Measurements from ENCODE around the gene SUN1. TPM values are rescaled to one million over a fixed set of nuclear protein-coding genes. Genes with fewer than 3 reads are reported as not detected.

SUN1 gene
- total RNA-seq, 4 donors from 2014 or later: 139 to 624 (median 446) TPM

DNA sequence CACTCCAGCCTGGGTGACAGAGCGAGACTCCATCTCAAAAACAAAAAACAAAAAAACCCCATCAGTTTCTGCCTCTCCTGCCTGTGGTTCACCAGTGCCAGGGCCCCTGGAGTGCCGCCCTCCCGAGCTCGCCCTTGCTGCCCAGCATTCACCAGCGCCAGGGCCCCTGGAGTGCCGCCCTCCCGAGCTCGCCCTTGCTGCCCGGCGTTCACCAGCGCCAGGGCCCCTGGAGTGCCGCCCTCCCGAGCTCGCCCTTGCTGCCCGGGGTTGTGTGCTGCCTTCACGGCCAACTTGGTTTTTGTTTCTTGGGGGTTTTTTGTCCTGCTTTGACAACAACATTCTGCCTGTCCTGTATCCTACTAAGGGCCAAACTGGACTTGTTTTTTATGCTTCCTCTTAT is 30.8 kb downstream of the SUN1 start:
- H3K27ac ChIP-seq: no peak overlapping the region
- H3K4me3 ChIP-seq: no peak overlapping the region
- DNase-seq: no peak
- intact Hi-C loops (cut with DNase I; ENCODE audit: low total_unique reads): no loop called here
- no peaks in the 10 kb centered on the region for H3K27me3 ChIP-seq
- no peaks in the 10 kb centered on the region for H3K9me3 ChIP-seq
- H3K4me1 ChIP-seq: peaks cover 11 to 12% of the 10 kb centered on the region in 2 donors
- no peaks in the 10 kb centered on the region for H3K36me3 ChIP-seq
- TF ChIP-seq POLR2A (IDR thresholded peaks at IDR 0.05): no peak
- TF ChIP-seq, protein P1, sequence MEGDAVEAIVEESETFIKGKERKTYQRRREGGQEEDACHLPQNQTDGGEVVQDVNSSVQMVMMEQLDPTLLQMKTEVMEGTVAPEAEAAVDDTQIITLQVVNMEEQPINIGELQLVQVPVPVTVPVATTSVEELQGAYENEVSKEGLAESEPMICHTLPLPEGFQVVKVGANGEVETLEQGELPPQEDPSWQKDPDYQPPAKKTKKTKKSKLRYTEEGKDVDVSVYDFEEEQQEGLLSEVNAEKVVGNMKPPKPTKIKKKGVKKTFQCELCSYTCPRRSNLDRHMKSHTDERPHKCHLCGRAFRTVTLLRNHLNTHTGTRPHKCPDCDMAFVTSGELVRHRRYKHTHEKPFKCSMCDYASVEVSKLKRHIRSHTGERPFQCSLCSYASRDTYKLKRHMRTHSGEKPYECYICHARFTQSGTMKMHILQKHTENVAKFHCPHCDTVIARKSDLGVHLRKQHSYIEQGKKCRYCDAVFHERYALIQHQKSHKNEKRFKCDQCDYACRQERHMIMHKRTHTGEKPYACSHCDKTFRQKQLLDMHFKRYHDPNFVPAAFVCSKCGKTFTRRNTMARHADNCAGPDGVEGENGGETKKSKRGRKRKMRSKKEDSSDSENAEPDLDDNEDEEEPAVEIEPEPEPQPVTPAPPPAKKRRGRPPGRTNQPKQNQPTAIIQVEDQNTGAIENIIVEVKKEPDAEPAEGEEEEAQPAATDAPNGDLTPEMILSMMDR (IDR thresholded peaks at IDR 0.05): no peak

DNA sequence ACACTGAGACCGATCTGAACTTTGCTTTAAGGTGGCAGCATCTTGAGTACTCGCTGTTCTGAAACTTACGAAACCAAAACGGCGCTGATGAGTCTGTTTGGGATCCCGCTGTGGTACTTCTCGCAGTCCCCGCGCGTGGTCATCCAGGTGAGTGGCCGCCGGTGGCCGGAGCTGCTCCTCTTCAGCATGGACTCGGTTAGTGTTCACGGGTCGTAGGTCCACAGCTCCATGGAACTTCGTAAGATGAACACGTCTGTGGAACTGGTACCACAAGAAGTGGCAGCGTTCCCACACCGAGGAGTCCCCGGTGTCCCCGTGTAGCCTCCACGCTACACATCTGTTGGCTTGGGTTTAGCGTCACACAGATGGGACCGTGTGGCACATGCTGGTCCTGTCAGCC is 33.6 kb downstream of the SUN1 start:
- Histone ChIP-seq H3K36me3 (no peaks in the 10 kb centered on the region), H3K4me3 (no peak overlapping the region), H3K27ac (peak overlapping the region; percentile 69 to 96), H3K27me3 (no peaks in the 10 kb centered on the region), H3K9me3 (no peaks in the 10 kb centered on the region), H3K4me1 (peaks cover 11 to 13% of the 10 kb centered on the region in 2 donors)
- intact Hi-C loops (cut with DNase I; ENCODE audit: low total_unique reads): no loop called here
- TF ChIP-seq, protein P1 (IDR thresholded peaks at IDR 0.05): no peak
- TF ChIP-seq POLR2A (IDR thresholded peaks at IDR 0.05): no peak
- DNase-seq: no peak

DNA sequence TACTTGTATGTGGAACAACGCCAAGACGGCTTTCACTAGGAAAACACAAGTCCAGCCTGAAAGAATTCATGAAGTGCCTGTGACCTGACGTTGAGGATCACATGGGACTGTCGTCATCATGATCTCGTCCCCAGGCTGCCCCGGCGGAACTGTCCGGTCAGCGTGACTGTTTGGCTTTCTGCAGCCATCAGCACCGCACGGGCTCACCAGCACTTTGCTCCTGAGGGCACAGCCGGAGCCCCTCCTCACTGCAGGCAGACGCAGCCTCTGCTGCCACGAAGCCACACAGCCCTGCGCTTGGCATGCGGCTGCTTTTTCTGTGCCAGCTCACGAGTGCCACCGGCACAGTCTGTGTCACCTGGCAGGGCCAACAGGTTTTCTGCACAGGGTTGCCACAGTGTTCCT is 34.7 kb downstream of the SUN1 start:
- no peak overlapping the region for H3K4me3 ChIP-seq

GRCh38 chr7:867406-868188 is 35.3 kb downstream of the SUN1 start:
- intact Hi-C loops (cut with DNase I; ENCODE audit: low total_unique reads): no loop called here
- DNase-seq: peak; percentile 65 to 67

More for the DNA sequence above, 34.7 kb downstream of the SUN1 start:
- H3K27ac ChIP-seq: peak overlapping the region; percentile 69 to 96
- no peaks in the 10 kb centered on the region for H3K27me3 ChIP-seq
- H3K4me1 ChIP-seq: peaks cover 11 to 13% of the 10 kb centered on the region in 2 donors
- intact Hi-C loops (cut with DNase I; ENCODE audit: low total_unique reads): no loop called here
- no peaks in the 10 kb centered on the region for H3K36me3 ChIP-seq
- no peaks in the 10 kb centered on the region for H3K9me3 ChIP-seq
- DNase-seq: peak; percentile 81 to 84
- peak in 1 of 2 donors; percentile 35 for TF ChIP-seq POLR2A (IDR thresholded peaks at IDR 0.05)
- TF ChIP-seq, protein P1 (IDR thresholded peaks at IDR 0.05): no peak

GRCh38 chr7:868189-868486 is 35.9 kb downstream of the SUN1 start:
- Histone ChIP-seq H3K27me3 (no peaks in the 10 kb centered on the region), H3K36me3 (no peaks in the 10 kb centered on the region), H3K4me3 (no peak overlapping the region), H3K27ac (peak overlapping the region; percentile 69 to 96), H3K4me1 (peaks cover 15 to 17% of the 10 kb centered on the region in 2 donors), H3K9me3 (no peaks in the 10 kb centered on the region)
- no peak for DNase-seq
- no peak for TF ChIP-seq POLR2A (IDR thresholded peaks at IDR 0.05)
- TF ChIP-seq, protein P1 (IDR thresholded peaks at IDR 0.05): no peak
- intact Hi-C loops (cut with DNase I; ENCODE audit: low total_unique reads): no loop called here

More at GRCh38 chr7:867406-868188, 35.3 kb downstream of the SUN1 start:
- Histone ChIP-seq H3K4me3 (no peak overlapping the region), H3K4me1 (peaks cover 12 to 13% of the 10 kb centered on the region in 2 donors), H3K36me3 (no peaks in the 10 kb centered on the region), H3K27ac (peak overlapping the region; percentile 69 to 96), H3K27me3 (no peaks in the 10 kb centered on the region), H3K9me3 (no peaks in the 10 kb centered on the region)
- TF ChIP-seq, protein P1 (IDR thresholded peaks at IDR 0.05): peak in 1 of 4 experiments; percentile 16
- TF ChIP-seq POLR2A (IDR thresholded peaks at IDR 0.05): no peak

Measured in uterus (tissue), 4 donors.